HG02885 (cell line): ENCODE measurements around the gene MRPS34.
"Not testable (repeated sequence)": the region's sequence is repeated elsewhere in the genome, so short reads cannot be mapped to it uniquely, and the experiment has no call there.

Experiments
- ATAC-seq: cut with Tn5 transposase; IDR thresholded peaks from one replicate; pipeline ENCODE4 v1.9.1; 2021; ENCODE audit warnings: mild to moderate bottlenecking; ENCODE audit not compliant: unreplicated experiment, poor library complexity

MRPS34 gene

GRCh38 chr16:1732551-1732987, 40.4 kb downstream of the MRPS34 start:
- ATAC-seq: not testable (repeated sequence)

- ATAC-seq: no peak
Observed at GRCh38 chr16:1732071-1732470, 40.9 kb downstream of the MRPS34 start.

- ATAC-seq: no peak
Observed at GRCh38 chr16:1731603-1732002, 41.3 kb downstream of the MRPS34 start.

GRCh38 chr16:1731073-1731472, 41.9 kb downstream of the MRPS34 start:
- ATAC-seq: no peak

GRCh38 chr16:1729445-1729844, 43.5 kb downstream of the MRPS34 start:
- ATAC-seq: no peak

GRCh38 chr16:1729026-1729425, 43.9 kb downstream of the MRPS34 start:
- no peak for ATAC-seq

- ATAC-seq: no peak
Observed at GRCh38 chr16:1727651-1728624, 45.0 kb downstream of the MRPS34 start.

- no peak for ATAC-seq
Observed at GRCh38 chr16:1726661-1727502, 46.1 kb downstream of the MRPS34 start.

GRCh38 chr16:1724491-1724890, 48.4 kb downstream of the MRPS34 start:
- ATAC-seq: no peak

GRCh38 chr16:1723450-1724147, 49.3 kb downstream of the MRPS34 start:
- no peak for ATAC-seq
